ENCODE measurements around the gene PTPRE. TPM values are rescaled to one million over a fixed set of nuclear protein-coding genes. Genes with fewer than 3 reads are reported as not detected.

Gene PTPRE
- total RNA-seq, 4 donors from 2014 or later, result 17.4 to 23.0 (median 20.1) TPM

GRCh38 chr10:127997271-127997670 lies 90.4 kb downstream of the PTPRE start:
- TF ChIP-seq CTCF (IDR thresholded peaks at IDR 0.05) (no peak), POLR2A (IDR thresholded peaks at IDR 0.05) (no peak)
- WGBS, 2 donors, result 67 to 80% methylated on average over 4 of the region's 4 CpGs
- intact Hi-C loops (cut with DNase I; ENCODE audit: low total_unique reads), result no loop called here
- DNase-seq (ENCODE audit: low spot score in 2 of 2), result no peak
- no peak overlapping the region for H3K4me3 ChIP-seq (ENCODE audit: low read depth, poor library complexity, severe bottlenecking)

- H3K4me3 ChIP-seq (ENCODE audit: low read depth, poor library complexity, severe bottlenecking), result no peak overlapping the region
- TF ChIP-seq CTCF (IDR thresholded peaks at IDR 0.05) (no peak), POLR2A (IDR thresholded peaks at IDR 0.05) (no peak)
- intact Hi-C loops (cut with DNase I; ENCODE audit: low total_unique reads), result no loop called here
- 69 to 76% methylated on average over 8 of the region's 8 CpGs for WGBS, 2 donors
- DNase-seq (ENCODE audit: low spot score in 2 of 2), result no peak
These were observed 91.0 kb downstream of the PTPRE start for GRCh38 chr10:127997937-127998336.

- no peak for DNase-seq (ENCODE audit: low spot score in 2 of 2)
- intact Hi-C loops (cut with DNase I; ENCODE audit: low total_unique reads), result no loop called here
- 79 to 82% methylated on average over 17 of the region's 17 CpGs for WGBS, 2 donors
- TF ChIP-seq CTCF (IDR thresholded peaks at IDR 0.05) (no peak), POLR2A (IDR thresholded peaks at IDR 0.05) (no peak)
- no peak overlapping the region for H3K4me3 ChIP-seq (ENCODE audit: low read depth, poor library complexity, severe bottlenecking)
These were observed 91.7 kb downstream of the PTPRE start for GRCh38 chr10:127998501-127999144.

- no peak for DNase-seq (ENCODE audit: low spot score in 2 of 2)
- TF ChIP-seq POLR2A (IDR thresholded peaks at IDR 0.05) (no peak), CTCF (IDR thresholded peaks at IDR 0.05) (no peak)
- H3K4me3 ChIP-seq (ENCODE audit: low read depth, poor library complexity, severe bottlenecking), result no peak overlapping the region
- 83 to 84% methylated on average over 23 of the region's 23 CpGs for WGBS, 2 donors
- intact Hi-C loops (cut with DNase I; ENCODE audit: low total_unique reads), result no loop called here
These were observed 92.6 kb downstream of the PTPRE start for GRCh38 chr10:127999297-128000129.

- DNase-seq (ENCODE audit: low spot score in 2 of 2), result no peak
- no peak overlapping the region for H3K4me3 ChIP-seq (ENCODE audit: low read depth, poor library complexity, severe bottlenecking)
- TF ChIP-seq CTCF (IDR thresholded peaks at IDR 0.05) (no peak), POLR2A (IDR thresholded peaks at IDR 0.05) (no peak)
- WGBS, 2 donors, result 73 to 86% methylated on average over 5 of the region's 5 CpGs
- intact Hi-C loops (cut with DNase I; ENCODE audit: low total_unique reads), result no loop called here
These were observed 93.8 kb downstream of the PTPRE start for GRCh38 chr10:128000471-128001362.

All from lower leg skin (tissue), 4 donors.